G401.6 (cell line): ENCODE results near the gene TOP1.

Source experiments
- FAIRE-seq: peaks from 2 replicates; lab custom pipeline; 2012; peaks lifted over from hg19 to GRCh38; lab: Jason Lieb, UNC

Gene TOP1

GRCh38 chr20:41004531-41005360 is 23.9 kb upstream of the TOP1 start:
- FAIRE-seq, result no peak

GRCh38 chr20:41005361-41005729 is 23.3 kb upstream of the TOP1 start:
- FAIRE-seq, result no peak

GRCh38 chr20:41006126-41006935 is 22.3 kb upstream of the TOP1 start:
- no peak for FAIRE-seq

- no peak for FAIRE-seq
These were observed 21.6 kb upstream of the TOP1 start for GRCh38 chr20:41006936-41007474.

GRCh38 chr20:41007481-41007880 is 21.1 kb upstream of the TOP1 start:
- no peak for FAIRE-seq

GRCh38 chr20:41009946-41010345 is 18.7 kb upstream of the TOP1 start:
- FAIRE-seq, result no peak

- FAIRE-seq, result no peak
These were observed 17.0 kb upstream of the TOP1 start for GRCh38 chr20:41011551-41012067.

GRCh38 chr20:41014561-41015088 is 14.0 kb upstream of the TOP1 start:
- FAIRE-seq, result no peak

GRCh38 chr20:41017448-41018042 is 11.1 kb upstream of the TOP1 start:
- FAIRE-seq, result no peak

GRCh38 chr20:41018153-41018552 is 10.5 kb upstream of the TOP1 start:
- no peak for FAIRE-seq

- FAIRE-seq, result no peak
These were observed 5.1 kb upstream of the TOP1 start for GRCh38 chr20:41023549-41023948.

GRCh38 chr20:41027366-41027765 is 1.3 kb upstream of the TOP1 start:
- FAIRE-seq, result no peak

- no peak for FAIRE-seq
These were observed 707 bp upstream of the TOP1 start for GRCh38 chr20:41027872-41028358.

- no peak for FAIRE-seq
These were observed 704 bp downstream of the TOP1 start for GRCh38 chr20:41029150-41029901.

GRCh38 chr20:41030061-41030460 is 1.4 kb downstream of the TOP1 start:
- FAIRE-seq, result no peak

- no peak for FAIRE-seq
These were observed 2.1 kb downstream of the TOP1 start for GRCh38 chr20:41030531-41031242.

- no peak for FAIRE-seq
These were observed 2.6 kb downstream of the TOP1 start for GRCh38 chr20:41031243-41031619.

GRCh38 chr20:41032271-41032670 is 3.6 kb downstream of the TOP1 start:
- no peak for FAIRE-seq

GRCh38 chr20:41034239-41034638 is 5.6 kb downstream of the TOP1 start:
- FAIRE-seq, result no peak

- FAIRE-seq, result no peak
These were observed 6.6 kb downstream of the TOP1 start for GRCh38 chr20:41035207-41035606.

GRCh38 chr20:41037179-41037578 is 8.6 kb downstream of the TOP1 start:
- no peak for FAIRE-seq
